Loucy (cell line): Measurements from ENCODE around the gene LRRC46.

Source experiments
- CTCF ChIP-seq: fragments of 200-600 bp; sonication (generic); conservative IDR thresholded peaks from 2 replicates; pipeline ENCODE4 v1.5.1; 2014; ENCODE audit warnings: mild to moderate bottlenecking, antibody characterized with exemption, low read length
- EZH2phosphoT487 ChIP-seq: fragments of 200-600 bp; IDR thresholded peaks from 2 replicates; pipeline ENCODE4 v1.6.1; 2018; ENCODE audit warnings: antibody characterized with exemption, mild to moderate bottlenecking, moderate library complexity, borderline replicate concordance

- TF ChIP-seq CTCF, result no peak
- no peak for TF ChIP-seq EZH2phosphoT487
Measured at GRCh38 chr17:47875011-47875985, 43.8 kb downstream of the LRRC46 start.
